A673 (cell line): ENCODE results near the gene GDPD3. TPM values are rescaled to one million over a fixed set of nuclear protein-coding genes. Genes with fewer than 3 reads are reported as not detected.

ENCODE experiments used
- BruUV-seq: library from RNA; stranded (reverse); fragments of 400-500 nt; replicated peaks from 2 replicates; lab custom pipeline; 2021; lab: Mats Ljungman, UMichigan
- CTCF ChIA-PET: fragments of 300-600 bp; sonication (Branson Sonifier 250); formaldehyde crosslinking; loops from one replicate; lab custom pipeline; 2022; ENCODE audit warnings: antibody characterized with exemption; lab: Charles Lee
- POLR2A ChIA-PET: fragments of 300-600 bp; sonication (Branson Sonifier 250); formaldehyde crosslinking; loops from one replicate; lab custom pipeline; 2022; ENCODE audit warnings: antibody characterized with exemption; ENCODE audit not compliant: low non-redundant PET; lab: Charles Lee
- DNase-seq: peaks from one replicate; pipeline ENCODE4 v3.0.0-alpha.2; 2015; ENCODE audit warnings: low spot score
- H3K27ac ChIP-seq: fragments of 200-600 bp; sonication (generic); 2 replicates; pipeline ENCODE4 v1.5.1; 2016; ENCODE audit warnings: mixed run types, low read depth, mild to moderate bottlenecking, mixed read lengths, antibody characterized with exemption, low read length; ENCODE audit not compliant: poor library complexity, severe bottlenecking
- H3K27me3 ChIP-seq: fragments of 200-600 bp; sonication (generic); replicated peaks from 2 replicates; pipeline ENCODE4 v1.6.1; 2017; ENCODE audit warnings: mixed run types, low read depth, mild to moderate bottlenecking, mixed read lengths, antibody characterized with exemption, low read length; ENCODE audit not compliant: insufficient read depth, poor library complexity
- H3K36me3 ChIP-seq: fragments of 200-600 bp; sonication (generic); 2 replicates; pipeline ENCODE4 v1.6.1; 2016; ENCODE audit warnings: mixed run types, mild to moderate bottlenecking, mixed read lengths, antibody characterized with exemption, low read length; ENCODE audit not compliant: insufficient read depth, poor library complexity, severe bottlenecking
- H3K4me1 ChIP-seq: fragments of 200-600 bp; sonication (generic); 2 replicates; pipeline ENCODE4 v1.6.1; 2017; ENCODE audit warnings: mixed run types, mild to moderate bottlenecking, mixed read lengths, antibody characterized with exemption, low read length; ENCODE audit not compliant: insufficient read depth, poor library complexity, severe bottlenecking
- H3K4me3 ChIP-seq: fragments of 200-600 bp; sonication (generic); 2 replicates; pipeline ENCODE4 v1.5.1; 2016; ENCODE audit warnings: low read depth, mixed run types, mild to moderate bottlenecking, mixed read lengths, low read length; ENCODE audit not compliant: poor library complexity, severe bottlenecking
- H3K9me3 ChIP-seq: fragments of 200-600 bp; sonication (generic); 2 replicates; pipeline ENCODE4 v1.6.1; 2016; ENCODE audit warnings: mixed run types, low read depth, mild to moderate bottlenecking, mixed read lengths, antibody characterized with exemption, low read length; ENCODE audit not compliant: poor library complexity, severe bottlenecking
- CTCF ChIP-seq: fragments of 300-800, 200-600 bp; sonication (generic); conservative IDR thresholded peaks from 2 replicates; pipeline ENCODE4 v1.5.1; 2017; ENCODE audit warnings: low read depth, mild to moderate bottlenecking, antibody characterized with exemption, low read length, moderate library complexity, mixed read lengths
- EZH2 ChIP-seq: fragments of 200-600 bp; sonication (generic); IDR thresholded peaks from 2 replicates; pipeline ENCODE4 v1.6.1; 2017; ENCODE audit warnings: borderline replicate concordance, low read depth, mild to moderate bottlenecking, mixed read lengths, antibody characterized with exemption, low read length; ENCODE audit not compliant: poor library complexity, severe bottlenecking
- intact Hi-C: fragments of 100-400 bp; cut with micrococcal nuclease; formaldehyde crosslinking; loops from one replicate; pipeline ENCODE4 v1.10.0; 2022; ENCODE audit not compliant: unreplicated experiment
- total RNA-seq: library from RNA; stranded (reverse); gene quantifications from 2 replicates; pipeline ENCODE4 v1.2.3, GENCODE V29; 2021

GDPD3 gene
- total RNA-seq, 1 experiment from 2014 or later: 2.5 TPM

- Histone ChIP-seq H3K36me3 (no peaks in the 10 kb centered on the region), H3K27ac (no peak overlapping the region), H3K27me3 (no peaks in the 10 kb centered on the region), H3K4me1 (no peaks in the 10 kb centered on the region), H3K9me3 (no peaks in the 10 kb centered on the region), H3K4me3 (no peak overlapping the region)
- no peak for DNase-seq
- TF ChIP-seq EZH2 (no peak), CTCF (no peak)
- CTCF ChIA-PET: no interaction called here
- intact Hi-C loops: no loop called here
- POLR2A ChIA-PET: no interaction called here
- no TSS peak for BruUV-seq
Measured at GRCh38 chr16:30104090-30104489, 9.2 kb downstream of the GDPD3 start.

- H3K9me3 ChIP-seq: peaks cover 19% of the 10 kb centered on the region
- H3K27me3 ChIP-seq: no peaks in the 10 kb centered on the region
- intact Hi-C loops: no loop called here
- no peak overlapping the region for H3K4me3 ChIP-seq
- no peak overlapping the region for H3K27ac ChIP-seq
- no TSS peak for BruUV-seq
- no peaks in the 10 kb centered on the region for H3K36me3 ChIP-seq
- CTCF ChIA-PET: no interaction called here
- DNase-seq: no peak
- TF ChIP-seq CTCF (no peak), EZH2 (no peak)
- POLR2A ChIA-PET: no interaction called here
- H3K4me1 ChIP-seq: peaks cover 11% of the 10 kb centered on the region
Measured at GRCh38 chr16:30096862-30097563, 16.3 kb downstream of the GDPD3 start.

GRCh38 chr16:30096105-30096861 is 17.1 kb downstream of the GDPD3 start, which contains the start of gene YPEL3:
Gene YPEL3 (minus strand): TSS chr16:30096213. CDS start chr16:30095482, 731 bp downstream.
- ChIA-PET POLR2A (interaction anchor here (0.7 kb wide), 1 partner anchor 75 kb away, joined by 3 read pairs; no protein-coding TSS in a partner anchor), CTCF (no interaction called here)
- H3K36me3 ChIP-seq: no peaks in the 10 kb centered on the region
- H3K4me3 ChIP-seq: peak within 1 kb of the TSS; percentile 38
- H3K27me3 ChIP-seq: no peaks in the 10 kb centered on the region
- H3K9me3 ChIP-seq: peaks cover 19% of the 10 kb centered on the region
- peaks cover 15% of the 10 kb centered on the region for H3K4me1 ChIP-seq
- no TSS peak for BruUV-seq
- intact Hi-C loops: no loop called here
- peak within 1 kb of the TSS; percentile 72 for H3K27ac ChIP-seq
- DNase-seq: peak; percentile 89
- TF ChIP-seq EZH2: no peak
- TF ChIP-seq CTCF: no peak
